Esophagus squamous epithelium (tissue), 5 donors: ENCODE measurements around the gene SYNRG. TPM values are rescaled to one million over a fixed set of nuclear protein-coding genes. Genes with fewer than 3 reads are reported as not detected.

ENCODE experiments used
- DNase-seq: peaks from one replicate; lab custom pipeline; 2025; lab: John Stamatoyannopoulos, UW
- H3K27ac ChIP-seq, 4 donors: fragments of 200-600 bp; sonication (generic); one replicate each; pipeline ENCODE4 v1.5.1; 2016 to 2019; ENCODE audit warnings: mild to moderate bottlenecking in 1 of 4
- H3K27me3 ChIP-seq, 4 donors: fragments of 200-600 bp; sonication (generic); 1 replicate in 3 of 4; 2 replicates in 1 of 4; pipeline versions ENCODE4 v1.5.1 to v1.6.0; 2017 to 2021; ENCODE audit warnings: antibody characterized with exemption in 1 of 4
- H3K36me3 ChIP-seq, 3 donors: fragments of 200-600 bp; sonication (generic); one replicate each; pipeline ENCODE4 v1.5.1; 2016 to 2019
- H3K4me1 ChIP-seq, 3 donors: fragments of 200-600 bp; sonication (generic); one replicate each; pipeline ENCODE4 v1.5.1; 2017 to 2019
- H3K4me3 ChIP-seq, 4 donors: fragments of 200-600 bp; sonication (generic); 1 replicate in 3 of 4; 2 replicates in 1 of 4; pipeline ENCODE4 v1.5.1; 2016 to 2019; ENCODE audit warnings: mild to moderate bottlenecking in 2 of 4, moderate library complexity in 1 of 4
- H3K9me3 ChIP-seq, 3 donors: fragments of 200-600 bp; sonication (generic); one replicate each; pipeline ENCODE4 v1.5.1; 2016 to 2019
- POLR2A ChIP-seq, 4 donors: fragments of 450-650 bp; IDR thresholded peaks; one replicate each; pipeline ENCODE4 v1.6.1; 2017; ENCODE audit warnings: antibody characterized with exemption in 4 of 4, mild to moderate bottlenecking in 4 of 4, moderate library complexity in 3 of 4
- WGBS, 2 donors: methylation state at CpG; one replicate each; pipeline ENCODE4 v1.1.5; 2018; 5-methylcytosine and 5-hydroxymethylcytosine counted together
- intact Hi-C: fragments of 100-400 bp; cut with DNase I; formaldehyde crosslinking; loops from one replicate; pipeline ENCODE4 v1.15.0; 2022
- total RNA-seq, 4 donors: library from RNA; depleted of rRNA; stranded (reverse); fragments of >200 nt; gene quantifications; one replicate each; pipeline ENCODE4 v1.1.0, GENCODE V29; 2016
- TF ChIP-seq, protein P1 (sequence below), 6 experiments: fragments of 450-650 bp in 4 of 6; fragments of 200-600 bp in 2 of 6; sonication (generic) in 2 of 6; IDR thresholded peaks; one replicate each; pipeline ENCODE4 v1.5.1; 2016 to 2019; ENCODE audit warnings: antibody characterized with exemption in 6 of 6, mild to moderate bottlenecking in 4 of 6, moderate library complexity in 4 of 6
- donor health status: DM: yes; HTN: yes; CAD: no.

Gene SYNRG
- total RNA-seq, 4 donors from 2014 or later: 16.5 to 24.2 (median 21.3) TPM

DNA sequence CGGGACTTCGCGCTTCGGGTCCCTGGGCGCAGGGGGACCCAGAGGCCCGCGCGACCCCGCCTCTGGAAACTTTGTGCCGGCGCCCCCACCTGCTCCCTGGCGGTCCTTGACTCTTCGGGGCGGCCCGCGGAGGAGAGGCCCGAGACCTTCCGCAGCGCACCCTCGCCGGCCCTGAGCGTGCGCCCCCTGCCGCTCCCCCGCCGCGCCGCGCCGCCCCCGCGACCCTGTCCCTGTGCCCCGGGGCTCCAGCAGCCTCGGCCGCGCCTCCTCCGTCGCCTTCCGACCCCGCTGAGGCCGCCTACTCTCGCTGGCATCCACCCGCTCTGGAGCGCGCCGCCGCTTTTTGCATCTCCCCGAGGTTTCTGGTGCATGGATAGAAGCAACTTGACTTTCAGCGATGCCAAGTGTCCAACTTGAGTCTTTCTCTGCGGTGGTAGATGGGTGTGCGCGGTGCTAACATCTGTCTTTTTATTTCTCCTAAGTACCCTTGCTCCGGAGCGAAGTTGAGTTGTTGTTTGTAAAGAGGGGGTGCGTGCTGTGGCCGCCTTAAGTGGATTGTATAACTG is 119.1 kb downstream of the SYNRG start:
- H3K36me3 ChIP-seq: no peaks in the 10 kb centered on the region
- H3K4me3 ChIP-seq: peak overlapping the region; percentile 74 to 91 (median 84)
- peaks cover 19 to 73% (median 26%) of the 10 kb centered on the region in 3 donors for H3K4me1 ChIP-seq
- H3K27ac ChIP-seq: peak overlapping the region; percentile 90 to 97 (median 92)
- DNase-seq: no peak
- H3K9me3 ChIP-seq: no peaks in the 10 kb centered on the region
- no peak for TF ChIP-seq POLR2A (IDR thresholded peaks at IDR 0.05)
- TF ChIP-seq, protein P1, sequence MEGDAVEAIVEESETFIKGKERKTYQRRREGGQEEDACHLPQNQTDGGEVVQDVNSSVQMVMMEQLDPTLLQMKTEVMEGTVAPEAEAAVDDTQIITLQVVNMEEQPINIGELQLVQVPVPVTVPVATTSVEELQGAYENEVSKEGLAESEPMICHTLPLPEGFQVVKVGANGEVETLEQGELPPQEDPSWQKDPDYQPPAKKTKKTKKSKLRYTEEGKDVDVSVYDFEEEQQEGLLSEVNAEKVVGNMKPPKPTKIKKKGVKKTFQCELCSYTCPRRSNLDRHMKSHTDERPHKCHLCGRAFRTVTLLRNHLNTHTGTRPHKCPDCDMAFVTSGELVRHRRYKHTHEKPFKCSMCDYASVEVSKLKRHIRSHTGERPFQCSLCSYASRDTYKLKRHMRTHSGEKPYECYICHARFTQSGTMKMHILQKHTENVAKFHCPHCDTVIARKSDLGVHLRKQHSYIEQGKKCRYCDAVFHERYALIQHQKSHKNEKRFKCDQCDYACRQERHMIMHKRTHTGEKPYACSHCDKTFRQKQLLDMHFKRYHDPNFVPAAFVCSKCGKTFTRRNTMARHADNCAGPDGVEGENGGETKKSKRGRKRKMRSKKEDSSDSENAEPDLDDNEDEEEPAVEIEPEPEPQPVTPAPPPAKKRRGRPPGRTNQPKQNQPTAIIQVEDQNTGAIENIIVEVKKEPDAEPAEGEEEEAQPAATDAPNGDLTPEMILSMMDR (IDR thresholded peaks at IDR 0.05): peak in 3 of 6 experiments; percentile 11 to 52 (median 24)
- intact Hi-C loops: no loop called here
- whole genome bisulfite sequencing, 2 donors: 0% methylated on average over 13 to 27 of the region's 56 CpGs
- no peaks in the 10 kb centered on the region for H3K27me3 ChIP-seq

DNA sequence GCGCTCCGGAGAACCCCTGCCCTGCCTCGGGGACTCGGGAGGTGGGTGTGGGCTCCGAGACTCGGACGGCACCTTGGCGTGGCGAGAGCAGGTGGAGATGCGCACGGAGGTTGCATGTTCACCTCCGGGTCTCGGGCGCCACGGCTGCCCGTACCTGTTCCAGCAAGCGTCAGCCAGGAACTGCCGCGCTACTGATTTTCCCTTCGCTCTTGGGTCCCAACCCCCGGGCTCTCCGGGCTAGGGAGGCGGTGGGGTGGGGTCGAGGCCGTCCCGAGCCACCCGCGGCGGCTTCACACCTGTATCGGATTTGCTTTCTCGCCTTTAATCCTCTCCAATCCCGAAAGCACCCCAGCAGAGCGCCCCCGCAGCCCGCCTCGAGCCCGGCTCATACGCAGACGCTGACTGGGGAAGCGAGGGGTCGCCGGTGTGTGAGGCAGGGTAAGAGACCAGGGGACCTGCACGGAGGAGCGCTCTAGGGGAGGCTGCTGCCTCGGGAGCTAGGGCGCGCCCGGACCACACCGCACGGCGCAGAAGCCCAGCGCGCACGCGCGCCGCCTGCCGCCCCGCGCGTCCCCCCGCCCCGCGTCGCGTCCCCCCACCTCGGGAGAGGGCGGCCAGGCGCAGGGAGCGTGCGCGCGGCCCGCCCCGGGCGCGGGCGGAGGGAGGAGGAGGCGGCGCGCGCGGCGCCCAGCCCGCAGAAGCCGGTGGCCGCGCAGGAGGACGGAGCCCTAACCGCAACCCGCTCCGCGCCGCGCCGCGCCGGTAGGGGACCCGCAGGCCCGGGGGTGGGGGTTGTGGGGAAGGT is 119.8 kb downstream of the SYNRG start, which contains the start of gene DUSP14:
TSS of gene DUSP14 (plus strand) at position 695 of the 805 bp plus-strand sequence. CDS start 22,382 bp downstream, outside the sequence.
- Histone ChIP-seq H3K27me3 (no peaks in the 10 kb centered on the region), H3K9me3 (no peaks in the 10 kb centered on the region), H3K36me3 (no peaks in the 10 kb centered on the region), H3K4me3 (peak within 1 kb of the TSS; percentile 74 to 91 (median 84)), H3K27ac (peak within 1 kb of the TSS; percentile 90 to 97 (median 92)), H3K4me1 (peaks cover 19 to 71% (median 26%) of the 10 kb centered on the region in 3 donors)
- intact Hi-C loops: no loop called here
- DNase-seq: no peak
- peak in 2 of 4 donors; percentile 57 to 64 for TF ChIP-seq POLR2A (IDR thresholded peaks at IDR 0.05)
- TF ChIP-seq, protein P1 (IDR thresholded peaks at IDR 0.05): no peak
- 0% methylated on average over 2 to 4 of the region's 100 CpGs for WGBS, 2 donors

DNA sequence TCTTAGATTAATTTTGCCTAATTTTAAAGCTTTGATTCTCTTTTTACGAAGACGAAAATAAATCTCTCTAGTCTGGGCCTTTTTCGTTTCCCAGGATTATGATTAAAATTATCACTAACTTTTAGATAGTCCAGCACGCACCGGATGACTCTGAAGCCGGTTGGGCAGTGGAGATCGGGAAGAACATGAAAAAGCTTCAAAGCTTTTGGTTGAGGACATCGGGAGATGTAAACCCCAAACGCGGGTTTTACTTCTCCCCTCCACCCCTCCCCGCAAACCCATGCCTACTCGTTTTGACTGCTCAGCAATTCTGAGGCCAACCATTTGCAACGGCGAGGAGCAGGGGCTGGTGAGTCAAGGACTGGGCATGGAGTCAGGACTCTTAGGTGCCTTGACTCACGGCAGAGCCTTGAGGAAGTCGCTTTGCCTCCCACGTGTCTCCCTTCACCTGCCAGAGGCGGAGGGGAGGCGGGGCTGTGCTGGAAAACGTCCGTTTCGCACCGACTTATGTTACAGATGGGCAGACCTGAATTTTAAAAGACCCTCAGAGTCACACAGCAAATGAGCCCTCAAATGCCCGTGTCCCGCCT is 120.5 kb downstream of the SYNRG start:
- Histone ChIP-seq H3K27ac (peak overlapping the region; percentile 90 to 97 (median 92)), H3K9me3 (no peaks in the 10 kb centered on the region), H3K36me3 (no peaks in the 10 kb centered on the region), H3K27me3 (no peaks in the 10 kb centered on the region), H3K4me1 (peaks cover 19 to 70% (median 26%) of the 10 kb centered on the region in 3 donors), H3K4me3 (peak overlapping the region; percentile 74 to 91 (median 84))
- TF ChIP-seq POLR2A (IDR thresholded peaks at IDR 0.05): no peak
- TF ChIP-seq, protein P1 (IDR thresholded peaks at IDR 0.05): no peak
- no peak for DNase-seq
- intact Hi-C loops: no loop called here
- WGBS, 2 donors: 0 to 7% methylated on average over 13 to 25 of the region's 25 CpGs

DNA sequence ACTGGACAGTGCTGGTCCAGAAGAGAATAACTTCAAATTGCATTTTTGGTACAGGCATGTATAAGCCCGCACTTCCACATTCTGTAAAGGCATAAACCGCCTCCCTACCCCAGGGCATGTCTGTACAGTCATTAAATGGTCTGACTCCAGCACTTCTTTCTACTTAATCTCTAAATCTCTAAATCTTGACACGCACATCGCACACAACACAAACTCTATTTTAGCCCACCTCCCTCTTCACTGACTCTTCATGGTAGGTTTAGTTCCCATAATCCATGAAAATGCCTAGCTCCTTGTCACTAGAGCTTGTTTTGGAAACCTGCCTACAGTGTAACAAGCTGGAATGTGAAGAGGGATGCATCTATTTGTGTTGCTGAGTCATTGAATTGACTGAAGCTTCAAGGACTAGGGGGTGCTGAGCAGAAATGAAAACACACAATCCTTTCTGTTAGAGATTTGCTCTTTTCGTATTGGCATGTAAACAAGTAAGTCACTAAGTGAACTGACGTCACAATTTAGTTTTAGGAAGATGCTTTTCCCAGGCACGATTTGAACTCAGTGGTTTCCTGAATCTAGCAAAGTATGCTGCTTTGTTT is 121.1 kb downstream of the SYNRG start:
- DNase-seq: no peak
- peak overlapping the region; percentile 90 to 97 (median 92) for H3K27ac ChIP-seq
- TF ChIP-seq, protein P1 (IDR thresholded peaks at IDR 0.05): no peak
- TF ChIP-seq POLR2A (IDR thresholded peaks at IDR 0.05): no peak
- H3K4me3 ChIP-seq: peak overlapping the region; percentile 74 to 91 (median 84)
- no peaks in the 10 kb centered on the region for H3K9me3 ChIP-seq
- no peaks in the 10 kb centered on the region for H3K36me3 ChIP-seq
- H3K4me1 ChIP-seq: peaks cover 19 to 70% (median 26%) of the 10 kb centered on the region in 3 donors
- no peaks in the 10 kb centered on the region for H3K27me3 ChIP-seq
- 7 to 24% methylated on average over 7 of the region's 7 CpGs for WGBS, 2 donors
- intact Hi-C loops: no loop called here
